Esophagus squamous epithelium (tissue), 5 donors: ENCODE measurements around the gene AUTS2. TPM values are rescaled to one million over a fixed set of nuclear protein-coding genes. Genes with fewer than 3 reads are reported as not detected.

Experiments
- DNase-seq: peaks from one replicate; lab custom pipeline; 2025; lab: John Stamatoyannopoulos, UW
- H3K27ac ChIP-seq, 4 donors: fragments of 200-600 bp; sonication (generic); one replicate each; pipeline ENCODE4 v1.5.1; 2016 to 2019; ENCODE audit warnings: mild to moderate bottlenecking in 1 of 4
- H3K27me3 ChIP-seq, 4 donors: fragments of 200-600 bp; sonication (generic); 1 replicate in 3 of 4; 2 replicates in 1 of 4; pipeline versions ENCODE4 v1.5.1 to v1.6.0; 2017 to 2021; ENCODE audit warnings: antibody characterized with exemption in 1 of 4
- H3K36me3 ChIP-seq, 3 donors: fragments of 200-600 bp; sonication (generic); one replicate each; pipeline ENCODE4 v1.5.1; 2016 to 2019
- H3K4me1 ChIP-seq, 3 donors: fragments of 200-600 bp; sonication (generic); one replicate each; pipeline ENCODE4 v1.5.1; 2017 to 2019
- H3K4me3 ChIP-seq, 4 donors: fragments of 200-600 bp; sonication (generic); 1 replicate in 3 of 4; 2 replicates in 1 of 4; pipeline ENCODE4 v1.5.1; 2016 to 2019; ENCODE audit warnings: mild to moderate bottlenecking in 2 of 4, moderate library complexity in 1 of 4
- H3K9me3 ChIP-seq, 3 donors: fragments of 200-600 bp; sonication (generic); one replicate each; pipeline ENCODE4 v1.5.1; 2016 to 2019
- CTCF ChIP-seq, 6 experiments: fragments of 450-650 bp in 4 of 6; fragments of 200-600 bp in 2 of 6; sonication (generic) in 2 of 6; IDR thresholded peaks; one replicate each; pipeline ENCODE4 v1.5.1; 2016 to 2019; ENCODE audit warnings: antibody characterized with exemption in 6 of 6, mild to moderate bottlenecking in 4 of 6, moderate library complexity in 4 of 6
- POLR2A ChIP-seq, 4 donors: fragments of 450-650 bp; IDR thresholded peaks; one replicate each; pipeline ENCODE4 v1.6.1; 2017; ENCODE audit warnings: antibody characterized with exemption in 4 of 4, mild to moderate bottlenecking in 4 of 4, moderate library complexity in 3 of 4
- WGBS, 2 donors: methylation state at CpG; one replicate each; pipeline ENCODE4 v1.1.5; 2018; 5-methylcytosine and 5-hydroxymethylcytosine counted together
- intact Hi-C: fragments of 100-400 bp; cut with DNase I; formaldehyde crosslinking; loops from one replicate; pipeline ENCODE4 v1.15.0; 2022
- total RNA-seq, 4 donors: library from RNA; depleted of rRNA; stranded (reverse); fragments of >200 nt; gene quantifications; one replicate each; pipeline ENCODE4 v1.1.0, GENCODE V29; 2016
- donor health status: DM: yes; HTN: yes; CAD: no.

Gene AUTS2
- total RNA-seq, 4 donors from 2014 or later = 9.5 to 36.2 (median 23.0) TPM

GRCh38 chr7:70764701-70765208 is 1166.5 kb downstream of the AUTS2 start:
- 85 to 94% methylated on average over 10 to 13 of the region's 15 CpGs for whole genome bisulfite sequencing, 2 donors
- intact Hi-C loops = no loop called here
- no peak for DNase-seq
- no peak for TF ChIP-seq CTCF (IDR thresholded peaks at IDR 0.05)
- no peak for TF ChIP-seq POLR2A (IDR thresholded peaks at IDR 0.05)
- H3K36me3 ChIP-seq = peaks cover 0 to 67% (median 10%) of the 10 kb centered on the region in 3 donors
- H3K27ac ChIP-seq = no peak overlapping the region
- H3K4me3 ChIP-seq = no peak overlapping the region
- H3K9me3 ChIP-seq = no peaks in the 10 kb centered on the region
- H3K4me1 ChIP-seq = peaks cover 0 to 19% (median 0%) of the 10 kb centered on the region in 3 donors
- H3K27me3 ChIP-seq = no peaks in the 10 kb centered on the region

DNA sequence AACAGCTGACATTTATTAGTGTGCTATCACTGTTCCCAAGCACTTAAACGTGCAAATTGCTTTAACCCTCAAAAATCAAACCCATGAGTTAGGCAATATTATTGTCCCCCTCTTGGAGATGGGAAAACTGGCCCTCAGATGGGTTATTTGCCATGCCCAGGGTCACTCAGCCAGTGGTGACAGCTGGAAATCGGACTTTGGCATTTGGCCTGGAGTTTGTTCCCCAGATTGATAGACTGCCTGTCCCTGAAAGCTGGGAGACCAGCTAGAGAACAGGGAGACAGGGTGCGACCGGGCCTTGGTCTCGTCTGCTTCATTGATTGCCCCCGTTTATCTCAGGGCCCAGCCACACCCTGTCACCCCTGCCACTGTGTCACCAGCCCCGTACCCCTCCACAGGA is 1167.4 kb downstream of the AUTS2 start:
- H3K36me3 ChIP-seq = peaks cover 0 to 76% (median 10%) of the 10 kb centered on the region in 3 donors
- no peaks in the 10 kb centered on the region for H3K9me3 ChIP-seq
- no peak for DNase-seq
- no peaks in the 10 kb centered on the region for H3K27me3 ChIP-seq
- 87 to 88% methylated on average over 4 to 5 of the region's 7 CpGs for WGBS, 2 donors
- H3K27ac ChIP-seq = no peak overlapping the region
- peaks cover 0 to 13% (median 0%) of the 10 kb centered on the region in 3 donors for H3K4me1 ChIP-seq
- no peak overlapping the region for H3K4me3 ChIP-seq
- intact Hi-C loops = no loop called here
- no peak for TF ChIP-seq CTCF (IDR thresholded peaks at IDR 0.05)
- no peak for TF ChIP-seq POLR2A (IDR thresholded peaks at IDR 0.05)

GRCh38 chr7:70766109-70766508 is 1167.8 kb downstream of the AUTS2 start:
- intact Hi-C loops = no loop called here
- TF ChIP-seq CTCF (IDR thresholded peaks at IDR 0.05) (no peak), POLR2A (IDR thresholded peaks at IDR 0.05) (no peak)
- 89 to 90% methylated on average over 10 to 12 of the region's 21 CpGs for WGBS, 2 donors
- Histone ChIP-seq H3K9me3 (no peaks in the 10 kb centered on the region), H3K4me3 (no peak overlapping the region), H3K27ac (no peak overlapping the region), H3K4me1 (peaks cover 0 to 11% (median 0%) of the 10 kb centered on the region in 3 donors), H3K27me3 (no peaks in the 10 kb centered on the region), H3K36me3 (peaks cover 0 to 81% (median 10%) of the 10 kb centered on the region in 3 donors)
- no peak for DNase-seq

GRCh38 chr7:70766694-70767093 is 1168.4 kb downstream of the AUTS2 start:
- Histone ChIP-seq H3K27me3 (no peaks in the 10 kb centered on the region), H3K4me1 (peaks cover 0 to 11% (median 0%) of the 10 kb centered on the region in 3 donors), H3K9me3 (no peaks in the 10 kb centered on the region), H3K27ac (no peak overlapping the region), H3K4me3 (no peak overlapping the region), H3K36me3 (peaks cover 0 to 86% (median 10%) of the 10 kb centered on the region in 3 donors)
- no peak for DNase-seq
- 92 to 93% methylated on average over 4 of the region's 4 CpGs for WGBS, 2 donors
- TF ChIP-seq CTCF (IDR thresholded peaks at IDR 0.05) (no peak), POLR2A (IDR thresholded peaks at IDR 0.05) (no peak)
- intact Hi-C loops = no loop called here

DNA sequence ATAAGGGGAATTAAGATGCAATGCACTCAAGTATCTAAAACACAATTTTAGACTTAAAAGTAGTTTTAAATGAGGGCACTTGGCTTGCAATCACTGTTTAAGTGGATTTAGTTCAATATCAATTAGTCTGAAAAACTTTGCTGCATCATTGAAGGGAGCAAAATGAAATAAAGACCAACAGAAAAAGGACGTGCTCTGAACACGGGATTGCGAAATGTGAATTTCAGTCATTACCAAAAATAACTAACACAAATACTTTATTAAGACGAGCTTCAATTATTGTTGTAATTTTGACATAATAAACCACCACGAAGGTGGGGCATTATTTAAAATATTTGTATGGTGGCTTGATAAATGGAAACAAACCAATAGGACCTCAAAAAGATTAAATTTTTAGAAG is 1171.9 kb downstream of the AUTS2 start:
- TF ChIP-seq CTCF (IDR thresholded peaks at IDR 0.05) (no peak), POLR2A (IDR thresholded peaks at IDR 0.05) (no peak)

More for the DNA sequence above, 1171.9 kb downstream of the AUTS2 start:
- Histone ChIP-seq H3K4me1 (no peaks in the 10 kb centered on the region), H3K27ac (no peak overlapping the region), H3K9me3 (no peaks in the 10 kb centered on the region), H3K36me3 (peaks cover 0 to 99% (median 17%) of the 10 kb centered on the region in 3 donors), H3K4me3 (no peak overlapping the region), H3K27me3 (no peaks in the 10 kb centered on the region)
- 87 to 88% methylated on average over 5 of the region's 5 CpGs for WGBS, 2 donors
- intact Hi-C loops = no loop called here
- no peak for DNase-seq
